NCI-H2029 (cell line): ENCODE measurements around the gene FCF1.

Experiments used
- DNase-seq: peaks from one replicate; lab custom pipeline; 2025; lab: John Stamatoyannopoulos, UW

Gene FCF1

GRCh38 chr14:74712499-74713394 is at the start of gene FCF1, which contains the start of gene AREL1:
TSS of gene FCF1 (plus strand) at chr14:74713144. CDS start at chr14:74713198, 54 bp downstream.
TSS of gene AREL1 (minus strand) at chr14:74713080. CDS start at chr14:74685615, 27,465 bp downstream.
- DNase-seq, result no peak

DNA sequence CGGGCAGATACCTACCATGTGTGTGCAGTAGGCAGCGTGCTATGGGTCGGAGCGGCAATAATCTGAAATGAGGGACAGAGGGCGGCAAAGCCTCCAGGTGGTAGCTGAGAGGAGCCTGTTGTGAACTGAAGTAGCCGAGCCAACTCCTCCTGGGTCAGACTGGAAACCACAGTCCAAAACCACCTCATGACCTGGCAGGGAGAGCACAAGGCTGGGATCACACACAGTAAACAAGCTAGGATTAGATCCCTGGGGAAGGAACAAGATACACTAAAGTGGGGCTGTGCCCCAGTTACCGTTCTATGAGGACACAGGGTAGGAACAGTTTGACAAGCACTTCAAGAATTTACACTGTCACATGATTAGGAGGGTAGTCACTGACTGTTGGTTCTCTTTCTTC is 49.1 kb upstream of the FCF1 start:
- no peak for DNase-seq

- DNase-seq, result no peak
Measured at GRCh38 chr14:74664717-74665116, 48.2 kb upstream of the FCF1 start.

- no peak for DNase-seq
Measured at GRCh38 chr14:74667758-74668157, 45.2 kb upstream of the FCF1 start.

DNA sequence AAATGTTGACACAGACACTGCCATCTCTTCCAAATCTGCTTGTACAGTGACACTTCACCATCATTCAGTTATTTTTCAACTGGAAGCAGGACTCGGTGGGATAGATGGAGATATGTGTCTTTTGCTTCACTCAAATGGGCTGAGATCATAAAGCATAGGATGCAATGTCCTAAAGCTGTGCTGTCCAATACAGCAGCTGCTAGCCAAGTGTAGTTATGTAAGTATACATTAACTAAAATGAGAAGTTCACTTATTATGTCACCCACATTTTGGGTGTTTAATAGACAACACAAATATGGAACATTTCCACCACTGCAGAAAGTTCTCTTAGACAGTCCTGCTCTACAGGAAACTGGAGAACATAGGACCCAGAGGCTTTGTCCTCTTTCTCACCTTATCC is 43.7 kb upstream of the FCF1 start:
- no peak for DNase-seq

DNA sequence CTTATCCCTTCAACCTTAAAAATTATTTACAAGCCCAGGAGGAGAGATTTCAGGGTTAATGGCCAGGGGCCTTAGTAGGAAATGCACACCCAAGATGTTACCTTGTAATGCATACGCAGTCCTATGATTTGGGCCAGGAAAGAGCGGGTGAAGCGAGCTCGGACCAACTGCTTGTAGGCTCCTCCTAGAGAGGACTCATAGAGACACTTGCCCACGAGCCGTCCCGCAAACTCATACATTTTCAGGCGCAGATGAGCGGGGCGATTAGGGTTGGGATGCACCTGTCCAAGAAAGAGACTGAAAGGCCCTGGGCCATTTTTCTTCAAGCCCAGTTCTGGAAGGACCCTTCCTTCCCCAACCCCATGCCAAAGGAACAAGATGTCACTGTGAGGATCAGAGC is 43.1 kb upstream of the FCF1 start:
- DNase-seq, result no peak

GRCh38 chr14:74670726-74671411 is 42.1 kb upstream of the FCF1 start:
- DNase-seq, result no peak

DNA sequence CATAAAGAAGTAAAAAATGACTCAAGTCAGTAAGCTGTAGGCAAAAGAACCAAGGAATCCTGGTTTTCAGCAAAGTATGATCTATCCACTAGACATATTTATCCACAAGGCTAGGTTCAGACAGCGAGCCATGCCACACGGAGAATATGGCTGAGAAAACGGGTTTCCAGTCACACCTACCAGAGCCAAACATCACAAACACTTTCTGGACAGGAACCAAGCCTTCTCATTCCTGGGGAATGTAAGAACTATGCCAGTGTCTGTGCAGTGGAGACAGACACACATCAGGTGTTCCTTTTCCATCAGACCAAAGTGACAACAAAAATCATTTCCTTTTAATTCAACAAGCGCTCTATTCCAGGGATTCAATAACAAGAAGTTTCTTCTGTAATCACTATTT is 41.2 kb upstream of the FCF1 start:
- DNase-seq, result no peak

- DNase-seq, result no peak
Measured at GRCh38 chr14:74673768-74674167, 39.2 kb upstream of the FCF1 start.

DNA sequence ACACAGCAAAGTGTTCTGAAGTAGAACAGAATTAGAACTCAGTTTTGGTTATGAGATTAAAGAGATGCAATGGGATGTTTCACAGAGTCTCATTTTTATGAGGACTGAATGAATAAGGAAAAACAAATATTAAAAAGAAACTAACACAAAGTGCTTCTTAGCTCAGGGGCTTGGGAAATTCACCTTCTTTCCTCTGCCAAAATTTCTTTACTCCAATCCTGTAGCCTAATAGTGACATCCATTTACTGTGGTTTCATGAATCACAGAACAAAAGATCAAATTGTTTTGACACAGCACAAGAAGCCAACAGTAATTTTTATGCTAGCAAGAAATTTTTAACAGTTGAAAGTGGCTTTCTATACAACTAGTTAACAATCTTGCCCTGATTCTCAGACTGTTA is 37.7 kb upstream of the FCF1 start:
- DNase-seq, result no peak

- no peak for DNase-seq
Measured at GRCh38 chr14:74682169-74682952, 30.6 kb upstream of the FCF1 start.

- DNase-seq, result no peak
Measured at GRCh38 chr14:74683406-74683805, 29.5 kb upstream of the FCF1 start.

- DNase-seq, result no peak
Measured at GRCh38 chr14:74684434-74684833, 28.5 kb upstream of the FCF1 start.

GRCh38 chr14:74685056-74685455 is 27.9 kb upstream of the FCF1 start:
- no peak for DNase-seq

DNA sequence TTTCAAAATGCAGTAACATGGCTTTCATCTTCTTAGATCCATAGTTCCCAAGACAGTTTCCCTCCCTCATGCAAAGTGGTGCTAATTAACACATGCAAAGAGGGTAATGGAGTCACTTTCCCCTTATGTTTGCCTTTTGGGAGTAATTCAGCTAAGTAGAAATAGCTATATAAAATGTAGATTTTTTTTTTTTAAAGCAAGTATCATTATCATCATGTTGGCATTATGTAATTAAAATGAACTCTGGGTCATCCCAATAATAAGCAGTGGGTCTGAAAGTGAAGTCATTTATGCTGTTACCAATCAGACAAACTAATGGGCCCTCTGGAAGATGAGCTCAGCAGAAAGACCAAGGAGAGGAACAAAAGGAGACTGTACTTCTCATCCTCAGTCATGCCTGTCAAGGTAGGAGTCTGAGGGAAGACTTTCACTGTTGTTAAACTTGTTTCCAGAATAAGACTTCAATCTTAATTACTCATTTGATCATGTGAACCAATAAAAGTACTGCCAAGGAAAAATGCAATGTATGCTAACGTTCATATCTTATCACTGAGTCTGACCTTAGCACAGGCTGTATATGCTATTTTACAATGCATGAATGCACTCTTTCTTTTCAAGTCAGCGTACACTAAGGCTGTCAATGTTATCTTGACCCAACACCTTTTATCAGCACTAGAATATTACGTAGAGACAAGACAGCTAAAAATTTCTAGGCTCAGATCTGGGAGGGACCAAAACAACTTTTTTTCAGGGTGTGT is 26.8 kb upstream of the FCF1 start:
- no peak for DNase-seq

DNA sequence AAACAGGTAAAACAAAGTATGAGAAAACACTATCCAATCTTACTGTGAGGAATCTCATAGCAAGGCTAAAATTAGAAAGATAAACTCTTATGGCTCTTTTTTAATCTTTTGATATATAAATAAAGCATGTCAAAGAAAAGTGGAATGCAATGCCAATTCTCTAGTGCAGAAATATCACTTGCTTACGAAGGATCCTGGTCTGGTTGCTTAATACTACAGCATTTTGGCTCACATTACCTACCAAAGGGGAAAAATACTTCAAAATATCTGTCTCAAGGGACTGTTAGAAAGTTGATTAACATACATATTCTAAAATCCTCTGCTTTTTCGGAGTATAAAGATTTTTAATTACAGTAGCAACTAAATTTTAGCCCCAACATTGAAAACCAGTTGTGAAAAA is 21.5 kb upstream of the FCF1 start:
- no peak for DNase-seq

- no peak for DNase-seq
Measured at GRCh38 chr14:74693191-74693590, 19.8 kb upstream of the FCF1 start.

DNA sequence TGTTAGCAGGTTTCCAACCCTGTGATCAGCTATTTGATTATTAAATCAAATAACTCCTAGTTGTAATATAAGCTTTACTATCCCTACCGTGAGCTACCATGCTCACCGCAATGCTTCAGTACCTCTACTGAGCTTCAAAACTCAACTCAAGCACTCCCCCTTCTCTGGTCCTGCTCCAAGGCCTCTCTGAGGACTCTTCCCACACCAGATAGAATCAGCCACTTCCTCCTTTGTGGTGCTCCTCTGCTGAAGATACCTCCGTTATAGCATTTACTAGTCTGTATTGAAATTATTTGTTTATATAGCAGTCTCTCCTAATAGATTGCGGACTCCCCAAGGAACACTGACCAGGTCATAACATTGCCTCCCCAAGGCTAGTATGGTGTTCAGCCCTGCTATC is 17.5 kb upstream of the FCF1 start:
- DNase-seq, result no peak

GRCh38 chr14:74697011-74697410 is 15.9 kb upstream of the FCF1 start:
- no peak for DNase-seq

DNA sequence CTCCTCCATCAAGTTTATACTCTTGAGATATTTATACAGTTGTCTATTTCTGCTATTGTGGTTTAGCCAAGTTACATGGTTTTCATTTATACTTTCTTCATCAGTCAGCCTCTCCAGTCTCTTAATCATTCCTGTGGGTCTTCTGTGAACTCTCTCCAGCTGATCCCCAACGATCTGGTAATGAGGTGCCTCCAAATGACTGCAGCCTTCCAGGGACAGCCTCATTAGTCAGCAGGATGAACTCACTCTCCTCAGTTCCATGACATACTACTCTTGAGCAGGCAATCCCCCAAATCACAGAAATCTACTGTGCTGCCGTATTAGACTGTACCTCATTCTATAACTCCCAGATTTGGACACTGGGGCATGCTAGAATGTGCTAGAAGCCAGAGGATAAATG is 15.4 kb upstream of the FCF1 start:
- no peak for DNase-seq

DNA sequence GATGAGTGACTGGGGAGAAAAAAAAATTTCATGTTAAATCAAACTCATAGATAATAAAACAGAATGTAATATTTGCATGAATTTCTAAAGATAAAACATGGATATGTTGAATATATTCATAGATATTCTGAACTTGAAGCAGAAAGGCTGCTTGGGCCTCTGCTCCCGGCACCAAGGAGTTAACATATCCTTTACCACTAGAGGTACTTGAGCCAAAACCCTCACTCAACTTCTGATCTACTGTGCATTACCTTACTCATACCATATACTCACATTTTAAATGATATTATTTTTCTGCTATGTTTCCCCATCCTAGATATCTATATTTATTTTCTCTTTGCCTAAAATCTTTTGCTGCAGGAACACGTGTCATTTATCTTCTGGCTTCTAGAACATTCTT is 15.0 kb upstream of the FCF1 start:
- no peak for DNase-seq

GRCh38 chr14:74698465-74698864 is 14.5 kb upstream of the FCF1 start:
- no peak for DNase-seq
